Memory B cell (primary cell): Measurements from ENCODE around the gene RABGAP1L.

Source experiments
- ATAC-seq: fragments of 150-1000 bp; cut with Tn5 transposase; 2 replicates; pipeline ENCODE4 v1.10.0; 2021; ENCODE audit warnings: low read depth, mild to moderate bottlenecking, moderate library complexity
- DNase-seq, 2 donors: peaks; one replicate each; pipeline ENCODE4 v3.0.0; 2022; ENCODE audit warnings: low spot score in 2 of 2
- H3K27ac Mint-ChIP-seq: one replicate; pipeline ENCODE4 v1.8.0; 2022; ENCODE audit warnings: mild to moderate bottlenecking, moderate library complexity, mixed read lengths
- H3K27me3 Mint-ChIP-seq: one replicate; pipeline ENCODE4 v1.8.0; 2022; ENCODE audit warnings: mixed read lengths
- H3K36me3 Mint-ChIP-seq: one replicate; pipeline ENCODE4 v1.8.0; 2022; ENCODE audit warnings: mild to moderate bottlenecking, mixed read lengths
- H3K4me1 Mint-ChIP-seq: one replicate; pipeline ENCODE4 v1.8.0; 2022; ENCODE audit warnings: mixed read lengths
- H3K4me3 Mint-ChIP-seq: one replicate; pipeline ENCODE4 v1.8.0; 2022; ENCODE audit warnings: mild to moderate bottlenecking, moderate library complexity, mixed read lengths
- H3K9me3 Mint-ChIP-seq: one replicate; pipeline ENCODE4 v1.8.0; 2022; ENCODE audit warnings: mixed read lengths

The RABGAP1L gene

GRCh38 chr1:174989536-174990220 lies 830.4 kb downstream of the RABGAP1L start:
- H3K27me3 Mint-ChIP-seq: no peaks in the 10 kb centered on the region
- ATAC-seq (no peak), DNase-seq (no peak)
- peaks cover 11% of the 10 kb centered on the region for H3K4me1 Mint-ChIP-seq
- peak overlapping the region; percentile 95 for H3K27ac Mint-ChIP-seq
- no peaks in the 10 kb centered on the region for H3K9me3 Mint-ChIP-seq
- H3K4me3 Mint-ChIP-seq: peak overlapping the region; percentile 46
- H3K36me3 Mint-ChIP-seq: peaks cover 18% of the 10 kb centered on the region

GRCh38 chr1:174990382-174990999 lies 831.2 kb downstream of the RABGAP1L start:
- ATAC-seq (peak; percentile 86), DNase-seq (no peak)
- H3K36me3 Mint-ChIP-seq: peaks cover 16% of the 10 kb centered on the region
- no peaks in the 10 kb centered on the region for H3K9me3 Mint-ChIP-seq
- H3K27ac Mint-ChIP-seq: peak overlapping the region; percentile 95
- no peaks in the 10 kb centered on the region for H3K27me3 Mint-ChIP-seq
- H3K4me3 Mint-ChIP-seq: peak overlapping the region; percentile 78
- peaks cover 11% of the 10 kb centered on the region for H3K4me1 Mint-ChIP-seq

DNA sequence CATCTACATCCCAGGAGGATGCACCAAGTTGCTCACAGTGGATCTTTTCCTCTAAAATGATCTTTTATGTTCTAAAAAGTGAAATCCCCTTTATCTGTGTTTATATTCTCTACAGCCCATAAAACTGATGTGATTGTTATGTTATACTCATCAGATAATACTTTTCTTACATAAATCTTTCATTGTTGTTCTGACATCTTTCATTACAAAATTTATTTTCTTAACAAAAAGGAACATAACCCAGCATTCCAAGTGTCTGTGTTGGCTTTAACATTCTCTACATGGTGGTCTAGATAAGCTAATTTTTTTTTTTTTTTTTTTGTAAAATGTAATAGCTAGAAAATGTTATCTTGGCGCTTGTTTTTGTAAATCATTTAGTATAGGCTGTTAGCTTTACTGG lies 832.2 kb downstream of the RABGAP1L start:
- Mint-ChIP-seq H3K27ac (no peak overlapping the region), H3K4me1 (peaks cover 11% of the 10 kb centered on the region)
- no peak for DNase-seq

GRCh38 chr1:174995121-174995520 lies 835.8 kb downstream of the RABGAP1L start:
- no peak overlapping the region for H3K4me3 Mint-ChIP-seq
- DNase-seq (no peak), ATAC-seq (no peak)
- no peak overlapping the region for H3K27ac Mint-ChIP-seq
- peaks cover 5% of the 10 kb centered on the region for H3K4me1 Mint-ChIP-seq
- no peaks in the 10 kb centered on the region for H3K9me3 Mint-ChIP-seq
- H3K27me3 Mint-ChIP-seq: no peaks in the 10 kb centered on the region
- H3K36me3 Mint-ChIP-seq: peaks cover 3% of the 10 kb centered on the region

More for the DNA sequence above, 832.2 kb downstream of the RABGAP1L start:
- Mint-ChIP-seq H3K27me3 (no peaks in the 10 kb centered on the region), H3K4me3 (no peak overlapping the region), H3K36me3 (peaks cover 14% of the 10 kb centered on the region), H3K9me3 (no peaks in the 10 kb centered on the region)
- no peak for ATAC-seq

DNA sequence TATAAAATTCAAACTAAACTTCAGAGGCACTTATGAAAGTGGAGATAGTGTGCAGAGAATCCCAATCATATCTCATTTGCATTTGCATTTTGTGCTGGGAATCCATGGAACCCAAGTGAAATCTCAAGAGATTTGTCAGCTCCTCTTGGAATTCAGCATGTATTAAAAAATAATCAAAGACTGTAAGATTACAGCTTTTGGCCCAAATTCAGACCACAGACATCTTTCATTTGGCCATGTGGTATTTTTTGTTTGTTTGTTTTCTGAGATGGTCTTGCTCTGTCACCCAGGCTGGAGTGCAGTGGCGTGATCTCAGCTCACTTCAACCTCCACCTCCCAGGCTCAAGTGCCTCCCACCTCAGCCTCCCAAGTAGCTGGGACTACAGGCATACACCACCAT lies 836.6 kb downstream of the RABGAP1L start:
- DNase-seq (no peak), ATAC-seq (no peak)
- no peak overlapping the region for H3K4me3 Mint-ChIP-seq
- no peak overlapping the region for H3K27ac Mint-ChIP-seq
- H3K27me3 Mint-ChIP-seq: no peaks in the 10 kb centered on the region
- peaks cover 11% of the 10 kb centered on the region for H3K4me1 Mint-ChIP-seq
- H3K36me3 Mint-ChIP-seq: peaks cover 3% of the 10 kb centered on the region
- H3K9me3 Mint-ChIP-seq: no peaks in the 10 kb centered on the region

DNA sequence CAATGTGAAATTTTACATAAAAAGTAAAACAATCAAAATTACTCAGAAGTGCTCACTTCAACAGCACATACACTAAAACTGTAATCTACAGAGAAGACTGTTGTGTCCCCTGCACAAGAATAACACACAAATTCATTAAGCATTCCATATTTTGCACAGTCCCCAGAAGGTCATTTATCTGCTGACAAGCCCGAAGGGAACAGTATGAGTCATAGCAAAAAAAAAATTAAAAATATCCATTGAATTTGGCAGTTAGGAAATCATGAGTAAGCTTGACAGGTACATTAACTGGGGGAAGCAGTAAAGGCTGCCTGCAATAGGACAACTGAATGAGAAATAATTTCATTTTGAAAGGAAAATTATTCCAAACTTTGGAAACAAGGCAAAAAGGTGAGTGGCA lies 837.2 kb downstream of the RABGAP1L start:
- DNase-seq (no peak), ATAC-seq (no peak)
- H3K4me3 Mint-ChIP-seq: no peak overlapping the region
- H3K27ac Mint-ChIP-seq: no peak overlapping the region
- H3K4me1 Mint-ChIP-seq: peaks cover 16% of the 10 kb centered on the region
- no peaks in the 10 kb centered on the region for H3K27me3 Mint-ChIP-seq
- H3K9me3 Mint-ChIP-seq: no peaks in the 10 kb centered on the region
- peaks cover 3% of the 10 kb centered on the region for H3K36me3 Mint-ChIP-seq

DNA sequence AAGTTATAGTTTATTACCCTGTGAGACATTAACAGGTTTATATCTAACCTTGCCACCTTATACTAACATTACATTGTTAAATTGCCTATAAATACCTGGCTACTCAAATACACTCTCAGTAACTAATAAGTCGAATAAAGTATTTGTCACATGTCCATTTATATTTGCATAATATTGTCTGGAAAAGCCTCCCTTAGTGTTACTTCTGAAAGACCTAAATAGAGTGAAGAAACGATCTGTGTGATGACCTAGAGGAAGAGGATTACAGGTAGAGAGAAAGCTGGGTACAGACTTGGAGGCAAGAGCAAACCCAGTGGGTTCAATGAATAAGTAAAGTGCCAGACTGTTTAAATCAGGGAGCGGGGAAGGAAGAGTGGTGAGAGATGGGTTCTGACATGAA lies 837.7 kb downstream of the RABGAP1L start:
- peaks cover 18% of the 10 kb centered on the region for H3K4me1 Mint-ChIP-seq
- no peaks in the 10 kb centered on the region for H3K9me3 Mint-ChIP-seq
- peaks cover 3% of the 10 kb centered on the region for H3K36me3 Mint-ChIP-seq
- H3K27ac Mint-ChIP-seq: no peak overlapping the region
- ATAC-seq (no peak), DNase-seq (no peak)
- H3K4me3 Mint-ChIP-seq: no peak overlapping the region
- H3K27me3 Mint-ChIP-seq: no peaks in the 10 kb centered on the region

DNA sequence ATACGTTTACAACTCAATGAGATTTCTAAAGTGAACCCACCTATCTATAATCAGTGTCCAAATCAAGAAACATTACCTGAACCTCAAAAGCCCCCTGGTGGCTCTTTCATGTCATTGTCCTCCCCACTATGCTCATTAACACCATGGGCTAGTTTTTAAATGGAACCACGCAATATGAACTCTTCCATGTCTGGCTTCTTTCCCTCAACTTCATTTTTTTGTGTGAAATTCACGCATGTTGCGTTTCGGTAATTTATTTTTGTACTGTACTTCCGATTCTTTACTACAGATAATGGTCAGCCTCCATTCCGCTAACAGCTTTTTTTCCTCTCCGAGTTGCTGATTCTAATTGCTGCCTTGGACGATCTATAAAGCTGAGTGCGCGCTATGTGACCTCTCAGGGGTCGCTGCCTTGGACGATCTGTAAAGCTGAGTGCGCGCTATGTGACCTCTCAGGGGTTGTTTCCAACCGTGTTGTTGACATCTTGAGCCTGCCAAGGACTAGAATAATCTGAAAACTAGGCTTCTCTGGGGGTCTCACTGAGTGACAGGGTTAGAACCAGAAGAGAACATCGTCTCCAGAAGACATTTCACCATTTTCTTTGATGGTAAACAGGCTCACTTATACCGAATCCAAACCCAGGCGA lies 839.4 kb downstream of the RABGAP1L start:
- no peaks in the 10 kb centered on the region for H3K27me3 Mint-ChIP-seq
- H3K4me3 Mint-ChIP-seq: no peak overlapping the region
- no peak overlapping the region for H3K27ac Mint-ChIP-seq
- ATAC-seq (peak; percentile 10), DNase-seq (peak in 1 of 2 donors; percentile 58)
- peaks cover 24% of the 10 kb centered on the region for H3K4me1 Mint-ChIP-seq
- peaks cover 3% of the 10 kb centered on the region for H3K36me3 Mint-ChIP-seq
- no peaks in the 10 kb centered on the region for H3K9me3 Mint-ChIP-seq

- ATAC-seq (peak; percentile 72), DNase-seq (peak; percentile 91 to 95)
- Mint-ChIP-seq H3K36me3 (peaks cover 4% of the 10 kb centered on the region), H3K9me3 (no peaks in the 10 kb centered on the region), H3K27me3 (no peaks in the 10 kb centered on the region), H3K4me3 (no peak overlapping the region), H3K27ac (no peak overlapping the region), H3K4me1 (peaks cover 25% of the 10 kb centered on the region)
Observed at GRCh38 chr1:174999216-174999935, 840.1 kb downstream of the RABGAP1L start.

GRCh38 chr1:174999936-175000696 lies 840.8 kb downstream of the RABGAP1L start, which contains the start of gene CACYBP:
Gene CACYBP (plus strand): TSS chr1:174999947. CDS start chr1:175000181, 234 bp downstream.
- no peaks in the 10 kb centered on the region for H3K9me3 Mint-ChIP-seq
- peaks cover 5% of the 10 kb centered on the region for H3K36me3 Mint-ChIP-seq
- H3K27me3 Mint-ChIP-seq: no peaks in the 10 kb centered on the region
- peaks cover 28% of the 10 kb centered on the region for H3K4me1 Mint-ChIP-seq
- no peak within 1 kb of the TSS for H3K27ac Mint-ChIP-seq
- peak in 1 of 2 donors; percentile 88 for DNase-seq
- no peak for ATAC-seq
- no peak within 1 kb of the TSS for H3K4me3 Mint-ChIP-seq

GRCh38 chr1:175000697-175001187 lies 841.4 kb downstream of the RABGAP1L start:
- Mint-ChIP-seq H3K27ac (no peak overlapping the region), H3K9me3 (no peaks in the 10 kb centered on the region), H3K4me3 (no peak overlapping the region), H3K27me3 (no peaks in the 10 kb centered on the region), H3K4me1 (peaks cover 30% of the 10 kb centered on the region), H3K36me3 (peaks cover 8% of the 10 kb centered on the region)
- no peak for DNase-seq
- no peak for ATAC-seq

GRCh38 chr1:175002910-175003517 lies 843.7 kb downstream of the RABGAP1L start:
- peaks cover 25% of the 10 kb centered on the region for H3K4me1 Mint-ChIP-seq

DNA sequence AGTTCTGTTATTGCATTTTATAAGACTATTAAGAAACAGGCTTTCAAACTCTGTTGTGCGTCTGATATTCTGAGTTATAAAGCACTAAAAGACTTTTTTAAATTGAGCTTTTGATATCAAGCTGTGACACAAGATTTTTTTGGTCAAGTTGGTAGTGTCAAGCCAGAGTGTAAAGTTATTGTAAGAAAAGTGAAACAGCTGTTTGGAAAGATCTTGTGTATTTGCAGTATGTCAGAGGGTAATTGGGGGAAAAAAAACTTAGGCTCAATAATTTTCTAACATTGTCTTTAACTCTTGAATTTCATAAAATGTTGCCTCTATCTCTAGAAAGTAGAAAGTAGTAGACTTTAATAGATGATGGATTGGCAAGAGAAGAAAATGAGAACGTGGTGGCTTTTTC lies 844.2 kb downstream of the RABGAP1L start:
- peaks cover 12% of the 10 kb centered on the region for H3K36me3 Mint-ChIP-seq
- DNase-seq: no peak
- ATAC-seq: no peak
- peaks cover 25% of the 10 kb centered on the region for H3K4me1 Mint-ChIP-seq
- no peaks in the 10 kb centered on the region for H3K27me3 Mint-ChIP-seq
- H3K9me3 Mint-ChIP-seq: no peaks in the 10 kb centered on the region
- no peak overlapping the region for H3K4me3 Mint-ChIP-seq
- H3K27ac Mint-ChIP-seq: no peak overlapping the region

More at GRCh38 chr1:175002910-175003517, 843.7 kb downstream of the RABGAP1L start:
- no peaks in the 10 kb centered on the region for H3K27me3 Mint-ChIP-seq
- H3K9me3 Mint-ChIP-seq: no peaks in the 10 kb centered on the region
- peaks cover 9% of the 10 kb centered on the region for H3K36me3 Mint-ChIP-seq
- H3K4me3 Mint-ChIP-seq: no peak overlapping the region
- DNase-seq (no peak), ATAC-seq (no peak)
- H3K27ac Mint-ChIP-seq: no peak overlapping the region
